CD14-positive monocyte (primary cell): ENCODE results near the gene CARD11. TPM values are rescaled to one million over a fixed set of nuclear protein-coding genes. Genes with fewer than 3 reads are reported as not detected.

Experiments
- DNase-seq, 3 donors: peaks; one replicate each; pipeline ENCODE4 v3.0.0-alpha.2; 2011 to 2022
- H2AFZ ChIP-seq: 2 replicates; pipeline ENCODE4 v1.6.0; 2012; ENCODE audit warnings: mild to moderate bottlenecking, low read depth, low read length, inconsistent platforms; ENCODE audit not compliant: insufficient read depth, poor library complexity, severe bottlenecking
- H3K27ac ChIP-seq, 2 donors: 1 replicate in 1 of 2; 2 replicates in 1 of 2; pipeline ENCODE4 v1.5.1; 2012 to 2013; ENCODE audit warnings: low read length in 2 of 2, control low read depth in 1 of 2, inconsistent platforms in 1 of 2, low read depth in 1 of 2, mild to moderate bottlenecking in 1 of 2
- H3K27me3 ChIP-seq, 2 donors: one replicate each; pipeline versions ENCODE4 v1.6.0 to v1.6.1; 2011 to 2013; ENCODE audit warnings: low read length in 2 of 2; ENCODE audit not compliant: control insufficient read depth in 2 of 2, insufficient read depth in 2 of 2
- H3K36me3 ChIP-seq, 2 donors: replicated peaks in 1 of 2; 1 replicate in 1 of 2; 2 replicates in 1 of 2; pipeline versions ENCODE4 v1.5.1 to v1.6.1; 2012 to 2013; ENCODE audit warnings: low read length in 2 of 2, control low read depth in 1 of 2, inconsistent platforms in 1 of 2, mild to moderate bottlenecking in 1 of 2; ENCODE audit not compliant: insufficient read depth in 2 of 2, control insufficient read depth in 1 of 2
- H3K4me1 ChIP-seq, 2 donors: 1 replicate in 1 of 2; 2 replicates in 1 of 2; pipeline versions ENCODE4 v1.5.1 to v1.6.1; 2012 to 2013; ENCODE audit warnings: low read length in 2 of 2, control low read depth in 1 of 2, inconsistent platforms in 1 of 2, mild to moderate bottlenecking in 1 of 2, moderate library complexity in 1 of 2; ENCODE audit not compliant: insufficient read depth in 2 of 2, control insufficient read depth in 1 of 2
- H3K4me2 ChIP-seq: replicated peaks from 2 replicates; pipeline ENCODE3; 2012; ENCODE audit warnings: low read length, moderate library complexity, mild to moderate bottlenecking; ENCODE audit not compliant: poor library complexity, severe bottlenecking; ENCODE audit errors: extremely low read depth
- H3K4me3 ChIP-seq, 3 experiments: fragments of 200-600 bp in 1 of 3; sonication (generic) in 1 of 3; replicated peaks in 1 of 3; 1 replicate in 2 of 3; 2 replicates in 1 of 3; pipeline ENCODE4 v1.5.1; 2011 to 2013; ENCODE audit warnings: low read length in 3 of 3, mild to moderate bottlenecking in 3 of 3, control low read depth in 2 of 3, low read depth in 2 of 3, inconsistent platforms in 1 of 3, moderate library complexity in 1 of 3
- H3K79me2 ChIP-seq: 2 replicates; pipeline ENCODE4 v1.6.0; 2012; ENCODE audit warnings: mild to moderate bottlenecking, control low read depth, inconsistent platforms, low read length, moderate library complexity; ENCODE audit not compliant: insufficient read depth
- H3K9ac ChIP-seq: 2 replicates; pipeline ENCODE4 v1.6.0; 2017; ENCODE audit warnings: low read length, mild to moderate bottlenecking; ENCODE audit not compliant: insufficient read depth, poor library complexity, severe bottlenecking
- H3K9me3 ChIP-seq, 2 donors: replicated peaks in 1 of 2; 1 replicate in 1 of 2; 2 replicates in 1 of 2; pipeline versions ENCODE4 v1.5.1 to v1.6.1; 2012 to 2013; ENCODE audit warnings: low read length in 2 of 2, control low read depth in 1 of 2; ENCODE audit not compliant: control insufficient read depth in 1 of 2, insufficient read depth in 1 of 2
- H4K20me1 ChIP-seq: 2 replicates; pipeline ENCODE4 v1.6.0; 2012; ENCODE audit warnings: mild to moderate bottlenecking, low read length, control low read depth, moderate library complexity; ENCODE audit not compliant: insufficient read depth
- H3K27ac Mint-ChIP-seq, 7 donors: one replicate each; pipeline ENCODE4 v1.8.0; 2020; ENCODE audit warnings: mild to moderate bottlenecking in 7 of 7, mixed read lengths in 7 of 7, moderate library complexity in 6 of 7, inconsistent platforms in 2 of 7
- H3K27me3 Mint-ChIP-seq, 3 donors: one replicate each; pipeline ENCODE4 v1.8.0; 2021 to 2022; ENCODE audit warnings: low read depth in 3 of 3, mild to moderate bottlenecking in 3 of 3, mixed read lengths in 3 of 3, moderate library complexity in 3 of 3, inconsistent platforms in 1 of 3
- H3K36me3 Mint-ChIP-seq, 2 donors: one replicate each; pipeline ENCODE4 v1.8.0; 2020; ENCODE audit warnings: mixed read lengths in 2 of 2, inconsistent platforms in 1 of 2, mild to moderate bottlenecking in 1 of 2
- H3K4me1 Mint-ChIP-seq: one replicate; pipeline ENCODE4 v1.8.0; 2020; ENCODE audit warnings: mild to moderate bottlenecking, mixed read lengths
- H3K4me3 Mint-ChIP-seq, 2 donors: one replicate each; pipeline ENCODE4 v1.8.0; 2020; ENCODE audit warnings: mild to moderate bottlenecking in 2 of 2, mixed read lengths in 2 of 2, moderate library complexity in 1 of 2
- H3K9me3 Mint-ChIP-seq, 7 donors: one replicate each; pipeline ENCODE4 v1.8.0; 2020 to 2022; ENCODE audit warnings: mixed read lengths in 7 of 7, mild to moderate bottlenecking in 6 of 7, moderate library complexity in 6 of 7, inconsistent platforms in 2 of 7
- WGBS: methylation state at CpG from one replicate; pipeline ENCODE4 v1.1.5; 2013; ENCODE audit warnings: missing lambda C conversion rate; ENCODE audit not compliant: insufficient coverage; 5-methylcytosine and 5-hydroxymethylcytosine counted together
- intact Hi-C, 2 donors: fragments of 100-400 bp; cut with micrococcal nuclease; formaldehyde crosslinking; loops; one replicate each; pipeline versions ENCODE4 v1.15.0 to v1.15.1; 2023
- polyA plus RNA-seq, 3 donors: library from polyadenylated mRNA; depleted of rRNA in 1 of 3; unstranded in 2 of 3; stranded (reverse) in 1 of 3; fragments of 300-500 nt in 2 of 3; fragments of >200 nt in 1 of 3; fragmentation: Illumina TruSeq in 2 of 3; gene quantifications; 1 replicate in 2 of 3; 2 replicates in 1 of 3; pipeline ENCODE4 v1.2.3, GENCODE V29; 2012 to 2021
- TF ChIP-seq, protein P1 (sequence below): fragments of 200-600 bp; IDR thresholded peaks from one replicate; pipeline ENCODE4 v1.8.0; 2022; ENCODE audit warnings: antibody characterized with exemption, mild to moderate bottlenecking

The CARD11 gene
- polyA plus RNA-seq, 3 donors = 0.04 to 0.17 TPM; not detected in 1

DNA sequence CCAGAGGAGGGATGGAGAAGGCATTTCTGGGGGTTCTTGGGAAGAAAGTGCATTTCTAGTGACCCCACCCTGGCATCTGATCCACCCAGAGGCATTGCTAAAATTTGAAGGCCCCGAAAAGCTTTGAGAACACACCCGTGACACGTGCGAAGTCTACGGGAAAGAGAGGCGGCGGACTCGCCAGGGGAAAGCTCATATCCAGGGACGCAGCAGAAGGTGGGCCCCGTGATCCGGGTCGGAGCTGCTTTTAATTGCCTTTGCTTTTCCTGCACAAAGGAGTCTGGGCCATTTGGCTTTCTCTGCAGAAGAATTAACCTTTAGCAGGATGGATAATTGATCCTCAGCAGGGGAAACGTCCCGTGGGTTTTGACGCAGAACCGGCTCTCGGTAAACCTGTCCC is 50.3 kb downstream of the CARD11 start:
- no peaks in the 10 kb centered on the region for H3K79me2 ChIP-seq
- intact Hi-C loops = no loop called here
- peaks cover 4 to 24% of the 10 kb centered on the region in 2 donors for H3K9me3 ChIP-seq
- H4K20me1 ChIP-seq = no peaks in the 10 kb centered on the region
- Mint-ChIP-seq H3K27me3 (peaks cover 2% of the 10 kb centered on the region in 3 donors), H3K27ac (no peak overlapping the region), H3K4me1 (no peaks in the 10 kb centered on the region), H3K4me3 (no peak overlapping the region), H3K9me3 (peaks cover 13 to 36% (median 21%) of the 10 kb centered on the region in 7 donors), H3K36me3 (no peaks in the 10 kb centered on the region)
- H3K27me3 ChIP-seq = no peaks in the 10 kb centered on the region
- H3K4me1 ChIP-seq = no peaks in the 10 kb centered on the region
- H3K4me2 ChIP-seq = no peak overlapping the region
- H3K27ac ChIP-seq = no peak overlapping the region
- WGBS = 90% methylated on average over 17 of the region's 17 CpGs
- TF ChIP-seq, protein P1, sequence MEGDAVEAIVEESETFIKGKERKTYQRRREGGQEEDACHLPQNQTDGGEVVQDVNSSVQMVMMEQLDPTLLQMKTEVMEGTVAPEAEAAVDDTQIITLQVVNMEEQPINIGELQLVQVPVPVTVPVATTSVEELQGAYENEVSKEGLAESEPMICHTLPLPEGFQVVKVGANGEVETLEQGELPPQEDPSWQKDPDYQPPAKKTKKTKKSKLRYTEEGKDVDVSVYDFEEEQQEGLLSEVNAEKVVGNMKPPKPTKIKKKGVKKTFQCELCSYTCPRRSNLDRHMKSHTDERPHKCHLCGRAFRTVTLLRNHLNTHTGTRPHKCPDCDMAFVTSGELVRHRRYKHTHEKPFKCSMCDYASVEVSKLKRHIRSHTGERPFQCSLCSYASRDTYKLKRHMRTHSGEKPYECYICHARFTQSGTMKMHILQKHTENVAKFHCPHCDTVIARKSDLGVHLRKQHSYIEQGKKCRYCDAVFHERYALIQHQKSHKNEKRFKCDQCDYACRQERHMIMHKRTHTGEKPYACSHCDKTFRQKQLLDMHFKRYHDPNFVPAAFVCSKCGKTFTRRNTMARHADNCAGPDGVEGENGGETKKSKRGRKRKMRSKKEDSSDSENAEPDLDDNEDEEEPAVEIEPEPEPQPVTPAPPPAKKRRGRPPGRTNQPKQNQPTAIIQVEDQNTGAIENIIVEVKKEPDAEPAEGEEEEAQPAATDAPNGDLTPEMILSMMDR = no peak
- H2AFZ ChIP-seq = no peak overlapping the region
- H3K9ac ChIP-seq = no peak overlapping the region
- H3K4me3 ChIP-seq = no peak overlapping the region
- DNase-seq = no peak
- H3K36me3 ChIP-seq = no peaks in the 10 kb centered on the region

DNA sequence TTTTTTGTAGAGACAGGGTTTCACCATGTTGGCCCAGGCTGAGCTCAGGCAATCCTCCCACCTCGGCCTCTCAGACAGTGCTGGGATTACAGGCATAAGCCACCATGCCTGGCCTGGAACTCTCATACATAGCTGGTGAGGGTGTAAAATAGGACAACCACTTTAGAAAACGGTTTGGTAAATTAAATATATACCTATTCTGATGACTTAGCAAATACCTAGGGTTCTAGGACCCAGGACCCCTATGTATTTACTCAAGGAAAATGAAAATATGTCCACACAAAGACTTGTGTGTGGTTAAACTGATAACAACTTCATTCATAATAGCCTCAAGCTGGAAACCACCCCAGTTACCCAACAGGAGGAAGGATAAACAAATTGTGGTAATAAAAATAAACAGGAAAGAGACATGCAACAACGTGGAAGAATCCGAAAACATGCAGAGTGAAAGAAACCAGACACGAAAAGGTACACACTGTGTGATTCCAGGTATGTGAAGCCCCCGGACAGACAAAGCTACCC is 52.7 kb downstream of the CARD11 start:
- Histone ChIP-seq H4K20me1 (no peaks in the 10 kb centered on the region), H3K27me3 (no peaks in the 10 kb centered on the region), H3K4me1 (no peaks in the 10 kb centered on the region), H3K4me3 (no peak overlapping the region), H3K4me2 (no peak overlapping the region), H2AFZ (no peak overlapping the region), H3K36me3 (no peaks in the 10 kb centered on the region), H3K9me3 (peaks cover 4 to 31% of the 10 kb centered on the region in 2 donors), H3K79me2 (no peaks in the 10 kb centered on the region), H3K9ac (no peak overlapping the region), H3K27ac (no peak overlapping the region)
- H3K36me3 Mint-ChIP-seq = no peaks in the 10 kb centered on the region
- peaks cover 0 to 3% (median 2%) of the 10 kb centered on the region in 3 donors for H3K27me3 Mint-ChIP-seq
- TF ChIP-seq, protein P1 = no peak
- intact Hi-C loops = no loop called here
- H3K27ac Mint-ChIP-seq = peak overlapping the region in 2 of 7 donors; percentile 24 to 26
- H3K9me3 Mint-ChIP-seq = peaks cover 14 to 38% (median 23%) of the 10 kb centered on the region in 7 donors
- no peaks in the 10 kb centered on the region for H3K4me1 Mint-ChIP-seq
- 81% methylated on average over 4 of the region's 6 CpGs for WGBS
- H3K4me3 Mint-ChIP-seq = no peak overlapping the region
- DNase-seq = no peak
